GM19397 (cell line): ENCODE results near the gene MRPL36.

ENCODE experiments used
- ATAC-seq: cut with Tn5 transposase; IDR thresholded peaks from one replicate; pipeline ENCODE4 v1.9.1; 2021; ENCODE audit warnings: mild to moderate bottlenecking, moderate library complexity; ENCODE audit not compliant: unreplicated experiment

MRPL36 gene

DNA sequence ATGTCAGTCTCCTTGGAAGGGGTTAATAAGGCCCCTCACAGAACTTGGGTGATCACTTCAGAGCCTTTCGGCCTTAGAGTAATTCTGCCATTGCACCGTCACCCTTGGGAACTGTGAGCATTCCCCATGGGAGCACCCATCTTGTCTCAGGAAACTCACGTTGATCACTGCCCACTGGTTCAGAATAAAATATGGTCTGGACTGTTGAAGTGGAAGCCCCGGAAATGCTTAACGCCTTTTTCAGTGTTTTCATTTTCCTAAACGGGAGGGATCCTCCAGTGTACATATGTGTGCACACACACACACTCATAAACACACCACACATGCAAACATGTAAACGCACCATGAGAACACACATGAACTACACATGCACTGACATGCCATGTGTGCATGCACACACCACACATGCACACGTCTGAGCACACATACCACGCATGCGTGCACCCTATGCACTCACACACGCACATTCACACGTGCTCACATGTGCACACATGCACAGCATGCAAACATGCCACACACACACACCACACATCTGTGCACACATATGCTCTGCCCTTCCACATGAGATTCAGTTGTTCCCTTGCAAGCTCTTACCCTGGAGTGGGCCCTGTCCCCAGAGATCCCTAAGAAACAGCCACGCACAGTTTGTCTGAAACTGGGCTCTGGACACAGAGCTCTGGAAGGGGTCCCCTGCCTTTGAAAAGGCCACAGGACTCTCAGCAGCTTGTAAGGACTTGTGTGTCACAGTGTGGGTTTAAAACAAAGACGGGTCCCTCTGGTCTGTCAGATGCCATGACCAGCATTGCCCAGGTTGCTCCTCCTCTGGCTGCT lies 17.0 kb downstream of the MRPL36 start:
- peak; percentile 15 for ATAC-seq

DNA sequence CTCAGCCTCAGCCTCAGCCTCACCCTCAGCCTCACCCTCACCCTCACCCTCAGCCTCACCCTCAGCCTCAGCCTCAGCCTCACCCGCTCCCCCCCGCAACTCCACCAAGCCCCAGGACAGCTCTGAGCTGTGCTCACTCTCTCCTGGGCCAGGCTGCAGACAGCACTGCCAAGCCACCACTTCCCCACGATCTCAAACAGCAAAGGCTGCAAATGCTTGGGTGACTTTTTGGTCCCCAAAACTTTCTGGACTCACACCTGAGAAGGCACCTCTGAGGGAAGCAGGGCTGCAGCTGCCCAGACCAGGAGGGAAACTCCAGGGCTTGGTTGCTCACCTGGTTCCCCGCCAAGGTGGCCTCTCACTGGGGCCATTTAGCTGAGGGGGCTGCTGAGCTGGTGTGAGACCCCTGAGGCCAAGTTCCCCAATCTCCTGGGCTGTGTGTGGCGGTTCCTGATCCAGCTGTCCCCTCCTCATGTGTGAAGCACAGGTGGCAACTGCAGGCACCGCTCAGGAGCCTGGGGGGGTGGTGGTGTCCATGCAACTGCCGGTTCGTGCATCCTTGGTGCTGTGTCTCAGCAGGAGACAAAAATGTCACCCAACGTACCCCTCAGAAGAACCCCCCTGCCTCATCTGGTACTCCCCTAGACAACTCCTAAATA lies 17.8 kb downstream of the MRPL36 start:
- ATAC-seq, result no peak

DNA sequence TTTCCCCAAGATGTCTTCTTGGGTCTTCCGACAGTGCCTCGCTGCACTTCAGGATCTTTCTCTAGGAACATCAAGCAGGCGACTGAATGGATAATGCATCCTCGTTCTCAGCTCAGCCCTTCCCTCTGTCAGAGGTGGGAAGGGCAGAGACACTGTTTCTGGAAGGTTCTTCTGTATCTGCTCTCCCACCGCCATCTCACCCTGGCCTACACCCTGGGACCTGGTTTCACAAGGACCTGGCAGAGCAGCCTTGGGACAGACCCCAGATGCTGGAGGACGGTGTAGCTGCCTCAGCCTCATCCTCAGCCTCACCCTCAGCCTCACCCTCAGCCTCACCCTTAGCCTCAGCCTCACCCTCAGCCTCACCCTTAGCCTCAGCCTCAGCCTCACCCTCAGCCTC lies 18.5 kb downstream of the MRPL36 start:
- ATAC-seq, result no peak

DNA sequence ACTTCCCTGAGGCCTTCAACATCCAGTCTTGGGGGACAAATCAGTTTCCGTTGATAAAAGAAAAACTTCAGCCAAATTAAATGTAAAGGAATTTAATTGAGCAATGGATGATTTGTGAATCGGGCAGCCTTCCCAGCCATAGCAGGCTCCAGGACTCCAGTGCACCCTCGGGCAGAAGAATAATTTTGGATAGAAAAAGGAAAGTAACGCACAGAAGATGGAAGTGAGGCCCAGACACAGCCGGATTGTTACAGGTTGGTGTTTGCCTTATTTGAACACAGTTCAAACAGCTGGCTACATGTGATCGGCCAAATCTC lies 19.1 kb downstream of the MRPL36 start:
- no peak for ATAC-seq

- no peak for ATAC-seq
Observed at GRCh38 chr5:1779782-1780613, 19.6 kb downstream of the MRPL36 start.

- no peak for ATAC-seq
Observed at GRCh38 chr5:1779021-1779680, 20.5 kb downstream of the MRPL36 start.

- no peak for ATAC-seq
Observed at GRCh38 chr5:1778138-1779020, 21.3 kb downstream of the MRPL36 start.

DNA sequence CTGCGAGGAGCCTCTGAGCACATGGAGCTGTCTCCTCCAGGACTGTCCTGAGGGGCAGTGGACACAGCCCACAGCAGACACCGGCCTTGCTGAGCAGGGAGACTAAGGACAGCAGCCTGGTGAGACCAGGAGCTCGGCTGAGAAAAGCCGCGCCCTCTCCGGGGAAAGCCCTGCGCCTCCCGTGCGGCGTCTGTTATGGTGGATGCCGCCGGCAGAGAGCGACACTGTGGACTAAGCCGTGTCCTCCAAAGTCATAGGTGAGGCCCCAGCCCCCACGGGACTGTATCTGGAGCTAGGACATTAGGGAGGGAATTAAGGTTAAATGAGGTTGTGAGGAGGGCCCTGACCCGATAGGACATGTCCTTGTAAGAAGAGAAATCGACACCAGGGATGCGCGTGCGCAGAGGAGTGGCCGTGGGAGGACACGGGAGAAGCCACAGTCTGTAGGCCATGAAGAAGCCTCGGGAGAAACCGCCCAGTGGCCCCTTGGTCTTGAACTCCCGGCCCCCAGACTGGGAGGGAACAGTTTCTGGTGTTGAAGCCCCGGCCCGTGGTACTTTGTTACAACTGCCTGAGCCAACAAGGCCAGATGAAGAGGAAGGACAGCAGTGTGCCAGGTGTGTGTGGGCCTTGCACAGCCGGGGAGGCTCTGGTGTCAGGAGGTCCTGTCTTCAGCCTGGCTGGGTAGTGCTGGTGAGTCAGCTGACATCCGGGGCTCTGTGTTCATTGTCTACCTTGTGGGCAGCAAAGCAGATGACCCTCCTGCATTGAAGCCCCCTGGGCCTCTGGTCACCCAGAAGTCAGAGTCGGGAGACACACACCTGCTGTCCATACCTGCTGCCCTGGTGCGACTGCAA lies 22.1 kb downstream of the MRPL36 start:
- ATAC-seq, result no peak

GRCh38 chr5:1776831-1777230 lies 22.8 kb downstream of the MRPL36 start:
- ATAC-seq, result no peak

- ATAC-seq, result no peak
Observed at GRCh38 chr5:1772634-1773033, 27.0 kb downstream of the MRPL36 start.

DNA sequence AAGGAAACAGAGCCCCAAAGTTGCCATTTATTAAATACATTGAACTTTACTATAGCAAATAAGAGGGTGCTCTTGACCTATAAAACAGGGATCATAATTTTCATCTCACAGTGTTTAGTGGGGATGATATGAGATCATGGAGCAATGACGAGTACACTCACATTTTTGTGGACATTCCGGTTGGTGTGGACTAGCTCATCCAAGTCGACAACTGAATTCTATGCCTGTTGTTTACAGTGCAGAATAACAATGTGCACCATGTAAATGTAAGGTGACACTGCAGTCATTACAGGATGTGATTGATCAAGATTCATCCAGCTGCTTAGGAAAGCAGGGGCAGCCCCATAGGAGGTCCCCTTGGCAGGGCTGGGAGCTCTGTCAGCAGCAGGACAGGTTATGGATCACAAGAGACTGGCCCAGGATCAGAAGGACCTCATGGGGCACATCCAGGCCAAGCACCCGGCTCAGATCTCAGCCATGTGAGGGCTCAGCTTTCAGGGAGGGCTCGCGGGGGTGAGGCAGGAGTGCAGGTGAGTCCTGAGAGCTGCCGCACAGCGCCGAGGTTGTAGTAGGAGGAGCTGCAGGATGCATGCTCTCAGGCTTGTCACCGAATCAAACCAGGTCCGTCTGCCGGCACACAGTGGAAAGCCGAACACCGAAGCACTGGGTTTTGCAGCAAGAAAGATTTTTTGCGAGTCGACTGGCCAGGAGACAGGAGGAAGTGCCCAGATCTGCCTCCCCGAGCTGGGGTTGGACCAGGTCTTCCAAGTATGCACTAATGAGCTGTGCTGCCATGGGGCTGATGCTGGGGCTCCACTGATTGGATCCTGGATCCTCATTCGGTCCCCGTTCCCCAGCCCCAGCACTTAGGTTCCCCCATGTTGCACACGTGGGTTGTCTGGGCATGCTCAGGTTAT lies 28.2 kb downstream of the MRPL36 start:
- no peak for ATAC-seq

GRCh38 chr5:1770443-1770802 lies 29.2 kb downstream of the MRPL36 start:
- no peak for ATAC-seq

GRCh38 chr5:1769752-1770442 lies 29.7 kb downstream of the MRPL36 start:
- no peak for ATAC-seq

- no peak for ATAC-seq
Observed at GRCh38 chr5:1769017-1769640, 30.5 kb downstream of the MRPL36 start.

DNA sequence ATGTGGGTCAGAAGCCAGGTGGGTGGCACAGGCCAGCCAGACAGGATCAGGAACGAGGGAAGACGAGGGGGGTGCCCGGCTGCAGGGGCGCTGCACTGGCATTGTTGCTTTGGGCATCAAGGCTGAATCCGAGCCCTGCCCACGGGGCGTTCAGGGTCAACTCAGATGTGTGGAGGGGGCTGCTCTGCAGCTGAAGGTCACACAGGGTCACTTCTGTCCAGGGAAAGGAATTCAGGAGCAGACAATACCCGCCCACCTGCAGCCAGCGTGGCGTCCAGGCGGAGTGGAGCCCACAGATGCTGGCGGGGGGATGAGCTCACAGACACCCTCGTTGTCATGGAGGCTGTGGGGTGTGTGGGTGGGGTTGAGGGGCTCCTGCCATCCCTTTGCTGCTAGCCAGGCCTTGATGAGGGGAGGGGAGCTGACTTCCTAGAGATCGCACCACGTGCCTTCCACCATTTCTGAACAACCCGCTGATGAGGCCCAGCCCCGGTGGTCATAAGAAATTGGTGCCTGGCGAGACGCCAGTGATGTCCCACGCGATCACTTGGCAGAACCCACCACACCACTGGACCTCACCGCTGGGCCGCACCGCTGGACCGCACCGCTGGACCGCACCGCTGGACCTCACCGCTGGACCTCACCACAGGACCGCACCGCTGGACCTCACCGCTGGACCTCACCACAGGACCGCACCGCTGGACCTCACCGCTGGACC lies 31.2 kb downstream of the MRPL36 start:
- no peak for ATAC-seq

GRCh38 chr5:1767524-1768282 lies 31.9 kb downstream of the MRPL36 start:
- ATAC-seq, result no peak
